Measurements from ENCODE around the gene MGP. TPM values are rescaled to one million over a fixed set of nuclear protein-coding genes. Genes with fewer than 3 reads are reported as not detected.

Gene MGP
- total and polyA plus RNA-seq, 2 experiments from 2014 or later, result 0.60 TPM; not detected in 1

DNA sequence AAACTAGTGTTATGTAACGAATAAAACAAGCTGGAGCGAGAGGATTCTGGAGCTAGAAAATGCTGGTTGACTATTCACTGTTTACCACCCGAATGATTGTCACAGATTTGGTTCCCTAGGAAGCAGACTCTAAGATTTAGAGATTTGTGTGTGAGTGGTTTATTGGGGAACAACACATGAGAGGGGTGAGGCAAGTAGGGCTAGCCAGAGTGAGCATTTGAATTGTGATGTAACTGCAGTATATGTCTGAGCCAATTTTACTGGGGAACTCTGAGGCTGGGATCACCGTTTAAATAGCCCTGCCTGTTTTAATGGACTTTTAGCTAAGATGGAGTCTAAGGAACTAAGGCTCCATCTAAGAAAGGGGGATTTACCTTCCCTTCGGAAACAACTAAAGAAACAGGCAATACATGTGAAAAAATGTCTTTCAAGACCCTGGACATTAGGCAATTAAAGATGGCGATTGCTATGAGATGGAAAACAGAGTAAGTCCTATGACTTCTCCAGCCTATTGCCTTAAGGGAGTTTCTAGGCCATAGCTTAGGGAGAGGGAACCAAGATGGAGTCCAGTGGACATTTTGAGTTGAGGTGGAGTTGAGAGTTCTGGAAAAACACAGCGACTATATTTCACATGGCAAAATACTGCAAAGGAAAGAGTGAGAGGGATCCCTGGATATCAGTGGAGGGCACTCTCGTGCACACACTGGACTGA, 6.3 kb downstream of the MGP start (continued):
- TF ChIP-seq, protein P1, sequence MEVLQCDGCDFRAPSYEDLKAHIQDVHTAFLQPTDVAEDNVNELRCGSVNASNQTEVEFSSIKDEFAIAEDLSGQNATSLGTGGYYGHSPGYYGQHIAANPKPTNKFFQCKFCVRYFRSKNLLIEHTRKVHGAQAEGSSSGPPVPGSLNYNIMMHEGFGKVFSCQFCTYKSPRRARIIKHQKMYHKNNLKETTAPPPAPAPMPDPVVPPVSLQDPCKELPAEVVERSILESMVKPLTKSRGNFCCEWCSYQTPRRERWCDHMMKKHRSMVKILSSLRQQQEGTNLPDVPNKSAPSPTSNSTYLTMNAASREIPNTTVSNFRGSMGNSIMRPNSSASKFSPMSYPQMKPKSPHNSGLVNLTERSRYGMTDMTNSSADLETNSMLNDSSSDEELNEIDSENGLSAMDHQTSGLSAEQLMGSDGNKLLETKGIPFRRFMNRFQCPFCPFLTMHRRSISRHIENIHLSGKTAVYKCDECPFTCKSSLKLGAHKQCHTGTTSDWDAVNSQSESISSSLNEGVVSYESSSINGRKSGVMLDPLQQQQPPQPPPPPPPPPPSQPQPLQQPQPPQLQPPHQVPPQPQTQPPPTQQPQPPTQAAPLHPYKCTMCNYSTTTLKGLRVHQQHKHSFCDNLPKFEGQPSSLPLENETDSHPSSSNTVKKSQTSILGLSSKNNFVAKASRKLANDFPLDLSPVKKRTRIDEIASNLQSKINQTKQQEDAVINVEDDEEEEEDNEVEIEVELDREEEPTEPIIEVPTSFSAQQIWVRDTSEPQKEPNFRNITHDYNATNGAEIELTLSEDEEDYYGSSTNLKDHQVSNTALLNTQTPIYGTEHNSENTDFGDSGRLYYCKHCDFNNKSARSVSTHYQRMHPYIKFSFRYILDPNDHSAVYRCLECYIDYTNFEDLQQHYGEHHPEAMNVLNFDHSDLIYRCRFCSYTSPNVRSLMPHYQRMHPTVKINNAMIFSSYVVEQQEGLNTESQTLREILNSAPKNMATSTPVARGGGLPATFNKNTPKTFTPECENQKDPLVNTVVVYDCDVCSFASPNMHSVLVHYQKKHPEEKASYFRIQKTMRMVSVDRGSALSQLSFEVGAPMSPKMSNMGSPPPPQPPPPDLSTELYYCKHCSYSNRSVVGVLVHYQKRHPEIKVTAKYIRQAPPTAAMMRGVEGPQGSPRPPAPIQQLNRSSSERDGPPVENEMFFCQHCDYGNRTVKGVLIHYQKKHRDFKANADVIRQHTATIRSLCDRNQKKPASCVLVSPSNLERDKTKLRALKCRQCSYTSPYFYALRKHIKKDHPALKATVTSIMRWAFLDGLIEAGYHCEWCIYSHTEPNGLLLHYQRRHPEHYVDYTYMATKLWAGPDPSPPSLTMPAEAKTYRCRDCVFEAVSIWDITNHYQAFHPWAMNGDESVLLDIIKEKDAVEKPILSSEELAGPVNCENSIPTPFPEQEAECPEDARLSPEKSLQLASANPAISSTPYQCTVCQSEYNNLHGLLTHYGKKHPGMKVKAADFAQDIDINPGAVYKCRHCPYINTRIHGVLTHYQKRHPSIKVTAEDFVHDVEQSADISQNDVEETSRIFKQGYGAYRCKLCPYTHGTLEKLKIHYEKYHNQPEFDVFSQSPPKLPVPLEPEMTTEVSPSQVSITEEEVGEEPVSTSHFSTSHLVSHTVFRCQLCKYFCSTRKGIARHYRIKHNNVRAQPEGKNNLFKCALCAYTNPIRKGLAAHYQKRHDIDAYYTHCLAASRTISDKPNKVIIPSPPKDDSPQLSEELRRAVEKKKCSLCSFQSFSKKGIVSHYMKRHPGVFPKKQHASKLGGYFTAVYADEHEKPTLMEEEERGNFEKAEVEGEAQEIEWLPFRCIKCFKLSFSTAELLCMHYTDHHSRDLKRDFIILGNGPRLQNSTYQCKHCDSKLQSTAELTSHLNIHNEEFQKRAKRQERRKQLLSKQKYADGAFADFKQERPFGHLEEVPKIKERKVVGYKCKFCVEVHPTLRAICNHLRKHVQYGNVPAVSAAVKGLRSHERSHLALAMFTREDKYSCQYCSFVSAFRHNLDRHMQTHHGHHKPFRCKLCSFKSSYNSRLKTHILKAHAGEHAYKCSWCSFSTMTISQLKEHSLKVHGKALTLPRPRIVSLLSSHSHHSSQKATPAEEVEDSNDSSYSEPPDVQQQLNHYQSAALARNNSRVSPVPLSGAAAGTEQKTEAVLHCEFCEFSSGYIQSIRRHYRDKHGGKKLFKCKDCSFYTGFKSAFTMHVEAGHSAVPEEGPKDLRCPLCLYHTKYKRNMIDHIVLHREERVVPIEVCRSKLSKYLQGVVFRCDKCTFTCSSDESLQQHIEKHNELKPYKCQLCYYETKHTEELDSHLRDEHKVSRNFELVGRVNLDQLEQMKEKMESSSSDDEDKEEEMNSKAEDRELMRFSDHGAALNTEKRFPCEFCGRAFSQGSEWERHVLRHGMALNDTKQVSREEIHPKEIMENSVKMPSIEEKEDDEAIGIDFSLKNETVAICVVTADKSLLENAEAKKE (CRISPR knock-in tag; IDR thresholded peaks at IDR 0.05), result no peak
- TF ChIP-seq, protein P2, sequence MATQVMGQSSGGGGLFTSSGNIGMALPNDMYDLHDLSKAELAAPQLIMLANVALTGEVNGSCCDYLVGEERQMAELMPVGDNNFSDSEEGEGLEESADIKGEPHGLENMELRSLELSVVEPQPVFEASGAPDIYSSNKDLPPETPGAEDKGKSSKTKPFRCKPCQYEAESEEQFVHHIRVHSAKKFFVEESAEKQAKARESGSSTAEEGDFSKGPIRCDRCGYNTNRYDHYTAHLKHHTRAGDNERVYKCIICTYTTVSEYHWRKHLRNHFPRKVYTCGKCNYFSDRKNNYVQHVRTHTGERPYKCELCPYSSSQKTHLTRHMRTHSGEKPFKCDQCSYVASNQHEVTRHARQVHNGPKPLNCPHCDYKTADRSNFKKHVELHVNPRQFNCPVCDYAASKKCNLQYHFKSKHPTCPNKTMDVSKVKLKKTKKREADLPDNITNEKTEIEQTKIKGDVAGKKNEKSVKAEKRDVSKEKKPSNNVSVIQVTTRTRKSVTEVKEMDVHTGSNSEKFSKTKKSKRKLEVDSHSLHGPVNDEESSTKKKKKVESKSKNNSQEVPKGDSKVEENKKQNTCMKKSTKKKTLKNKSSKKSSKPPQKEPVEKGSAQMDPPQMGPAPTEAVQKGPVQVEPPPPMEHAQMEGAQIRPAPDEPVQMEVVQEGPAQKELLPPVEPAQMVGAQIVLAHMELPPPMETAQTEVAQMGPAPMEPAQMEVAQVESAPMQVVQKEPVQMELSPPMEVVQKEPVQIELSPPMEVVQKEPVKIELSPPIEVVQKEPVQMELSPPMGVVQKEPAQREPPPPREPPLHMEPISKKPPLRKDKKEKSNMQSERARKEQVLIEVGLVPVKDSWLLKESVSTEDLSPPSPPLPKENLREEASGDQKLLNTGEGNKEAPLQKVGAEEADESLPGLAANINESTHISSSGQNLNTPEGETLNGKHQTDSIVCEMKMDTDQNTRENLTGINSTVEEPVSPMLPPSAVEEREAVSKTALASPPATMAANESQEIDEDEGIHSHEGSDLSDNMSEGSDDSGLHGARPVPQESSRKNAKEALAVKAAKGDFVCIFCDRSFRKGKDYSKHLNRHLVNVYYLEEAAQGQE (IDR thresholded peaks at IDR 0.05; ENCODE audit: unreplicated experiment), result no peak
- TF ChIP-seq NANOG (IDR thresholded peaks at IDR 0.05; ENCODE audit: borderline replicate concordance), result no peak
- TF ChIP-seq, protein P3, sequence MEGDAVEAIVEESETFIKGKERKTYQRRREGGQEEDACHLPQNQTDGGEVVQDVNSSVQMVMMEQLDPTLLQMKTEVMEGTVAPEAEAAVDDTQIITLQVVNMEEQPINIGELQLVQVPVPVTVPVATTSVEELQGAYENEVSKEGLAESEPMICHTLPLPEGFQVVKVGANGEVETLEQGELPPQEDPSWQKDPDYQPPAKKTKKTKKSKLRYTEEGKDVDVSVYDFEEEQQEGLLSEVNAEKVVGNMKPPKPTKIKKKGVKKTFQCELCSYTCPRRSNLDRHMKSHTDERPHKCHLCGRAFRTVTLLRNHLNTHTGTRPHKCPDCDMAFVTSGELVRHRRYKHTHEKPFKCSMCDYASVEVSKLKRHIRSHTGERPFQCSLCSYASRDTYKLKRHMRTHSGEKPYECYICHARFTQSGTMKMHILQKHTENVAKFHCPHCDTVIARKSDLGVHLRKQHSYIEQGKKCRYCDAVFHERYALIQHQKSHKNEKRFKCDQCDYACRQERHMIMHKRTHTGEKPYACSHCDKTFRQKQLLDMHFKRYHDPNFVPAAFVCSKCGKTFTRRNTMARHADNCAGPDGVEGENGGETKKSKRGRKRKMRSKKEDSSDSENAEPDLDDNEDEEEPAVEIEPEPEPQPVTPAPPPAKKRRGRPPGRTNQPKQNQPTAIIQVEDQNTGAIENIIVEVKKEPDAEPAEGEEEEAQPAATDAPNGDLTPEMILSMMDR (conservative IDR thresholded peaks at IDR 0.05; ENCODE audit: low read depth in 2 of 2), result no peak
- no peak for TF ChIP-seq CREB1 (CRISPR knock-in tag; IDR thresholded peaks at IDR 0.05; ENCODE audit: low read depth)
- TF ChIP-seq STAT1 (IDR thresholded peaks at IDR 0.05; ENCODE audit: unreplicated experiment), result no peak
- TF ChIP-seq EZH2 (IDR thresholded peaks at IDR 0.05; ENCODE audit: low read depth, unreplicated experiment), result no peak
- TF ChIP-seq ZNF114 (CRISPR knock-in tag; IDR thresholded peaks at IDR 0.05), result no peak
- no peak for TF ChIP-seq POLR2AphosphoS5 (IDR thresholded peaks at IDR 0.05; ENCODE audit: low read depth)

Data from GM23338 (cell line).